SW480 (cell line): ENCODE data around the gene POLR2H.

Source experiments
- DNase-seq: peaks from one replicate; pipeline ENCODE4 v3.0.0-alpha.2; 2016; ENCODE audit warnings: low spot score

POLR2H gene

GRCh38 chr3:184352149-184352785 is 9.2 kb upstream of the POLR2H start:
- no peak for DNase-seq

DNA sequence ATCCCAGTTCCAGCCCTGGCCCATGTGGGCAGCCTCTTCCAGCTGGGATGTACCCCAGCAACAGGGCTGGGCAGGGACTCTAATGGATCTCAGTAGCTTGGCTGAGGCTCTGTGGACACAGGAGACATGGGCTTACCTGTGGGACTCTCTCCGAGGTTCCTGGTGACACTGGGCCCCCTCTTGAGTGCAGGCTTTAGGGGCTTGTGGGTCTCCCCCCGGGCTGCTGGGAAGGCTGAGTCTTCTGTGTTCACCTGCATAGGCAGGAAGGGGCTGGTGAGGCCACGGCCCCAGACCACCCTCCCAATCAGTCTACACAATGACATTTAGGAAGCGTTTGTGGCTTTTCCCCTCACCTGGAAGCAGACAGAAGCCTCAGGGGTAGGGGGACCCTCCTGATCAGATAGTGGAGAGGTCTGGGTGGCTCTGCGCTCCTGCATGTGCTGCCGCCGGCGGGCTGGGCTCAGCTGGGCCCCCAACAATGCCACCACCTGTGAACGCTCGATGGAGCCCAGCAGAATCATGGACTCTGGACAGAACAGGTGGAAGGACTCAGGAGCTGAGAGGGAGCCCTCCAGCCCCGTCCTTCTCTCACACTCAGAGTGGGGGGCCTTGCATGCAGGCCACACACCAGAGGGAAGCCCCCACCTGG is 8.5 kb upstream of the POLR2H start:
- DNase-seq, result no peak

GRCh38 chr3:184353546-184353941 is 8.0 kb upstream of the POLR2H start:
- no peak for DNase-seq

- no peak for DNase-seq
These were observed 7.3 kb upstream of the POLR2H start for GRCh38 chr3:184354121-184354728.

DNA sequence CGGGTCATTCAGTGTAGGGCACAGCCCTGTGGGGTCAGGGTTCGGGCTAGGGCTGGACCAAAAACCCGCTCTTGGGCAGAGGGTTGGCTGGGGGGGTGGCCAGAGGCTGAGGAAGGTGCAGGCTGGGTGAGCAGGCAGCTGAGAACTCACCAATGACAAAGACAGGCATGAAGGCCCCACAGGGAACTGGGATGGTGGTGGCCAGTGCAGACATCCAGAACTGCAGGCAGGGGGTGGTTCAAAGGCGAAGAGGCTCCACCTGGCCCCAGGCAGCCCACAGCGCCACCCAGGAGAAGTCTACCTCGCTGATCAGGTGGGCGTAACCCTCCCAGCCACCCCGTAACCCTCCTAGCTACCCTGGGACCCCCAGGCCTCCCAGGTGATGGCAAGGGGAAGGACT is 6.8 kb upstream of the POLR2H start:
- DNase-seq, result no peak

DNA sequence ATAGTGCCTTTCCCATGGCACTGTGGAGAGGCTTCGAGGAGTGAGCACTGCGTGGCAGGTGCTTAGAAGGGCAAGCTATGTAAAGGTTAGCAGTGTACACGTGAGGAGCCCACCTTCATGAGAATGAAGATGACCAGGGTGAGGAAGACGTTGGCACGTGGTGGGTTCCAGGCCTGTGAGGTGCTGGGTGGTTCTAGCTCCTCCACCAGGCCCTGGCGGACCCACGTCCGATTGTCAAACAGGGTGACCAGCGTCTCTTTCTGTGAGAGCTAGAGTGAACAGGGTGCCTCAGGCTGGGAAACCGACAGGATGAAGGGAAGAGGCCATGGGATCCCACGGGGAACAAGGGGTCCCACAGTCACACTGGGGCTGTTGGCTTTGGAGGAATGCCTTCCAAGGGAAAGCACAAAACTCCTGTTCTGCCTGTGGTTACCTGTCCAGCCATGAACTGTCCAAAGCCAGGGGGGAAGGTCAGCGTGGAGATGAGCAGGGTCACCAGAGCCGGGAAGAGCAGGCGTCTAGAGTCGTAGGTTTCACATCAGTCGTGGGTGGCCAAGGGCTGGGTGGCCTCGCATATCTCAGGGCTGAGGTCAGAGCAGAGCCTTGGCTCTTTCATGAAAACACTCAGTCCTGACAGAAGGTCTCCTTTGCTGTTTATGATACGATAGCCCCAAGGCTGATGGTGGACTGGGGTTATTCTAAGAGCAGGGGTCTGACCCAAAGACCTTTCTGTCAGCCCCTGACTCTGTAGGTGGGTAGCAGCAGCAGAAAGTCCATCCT is 6.1 kb upstream of the POLR2H start:
- DNase-seq, result no peak

DNA sequence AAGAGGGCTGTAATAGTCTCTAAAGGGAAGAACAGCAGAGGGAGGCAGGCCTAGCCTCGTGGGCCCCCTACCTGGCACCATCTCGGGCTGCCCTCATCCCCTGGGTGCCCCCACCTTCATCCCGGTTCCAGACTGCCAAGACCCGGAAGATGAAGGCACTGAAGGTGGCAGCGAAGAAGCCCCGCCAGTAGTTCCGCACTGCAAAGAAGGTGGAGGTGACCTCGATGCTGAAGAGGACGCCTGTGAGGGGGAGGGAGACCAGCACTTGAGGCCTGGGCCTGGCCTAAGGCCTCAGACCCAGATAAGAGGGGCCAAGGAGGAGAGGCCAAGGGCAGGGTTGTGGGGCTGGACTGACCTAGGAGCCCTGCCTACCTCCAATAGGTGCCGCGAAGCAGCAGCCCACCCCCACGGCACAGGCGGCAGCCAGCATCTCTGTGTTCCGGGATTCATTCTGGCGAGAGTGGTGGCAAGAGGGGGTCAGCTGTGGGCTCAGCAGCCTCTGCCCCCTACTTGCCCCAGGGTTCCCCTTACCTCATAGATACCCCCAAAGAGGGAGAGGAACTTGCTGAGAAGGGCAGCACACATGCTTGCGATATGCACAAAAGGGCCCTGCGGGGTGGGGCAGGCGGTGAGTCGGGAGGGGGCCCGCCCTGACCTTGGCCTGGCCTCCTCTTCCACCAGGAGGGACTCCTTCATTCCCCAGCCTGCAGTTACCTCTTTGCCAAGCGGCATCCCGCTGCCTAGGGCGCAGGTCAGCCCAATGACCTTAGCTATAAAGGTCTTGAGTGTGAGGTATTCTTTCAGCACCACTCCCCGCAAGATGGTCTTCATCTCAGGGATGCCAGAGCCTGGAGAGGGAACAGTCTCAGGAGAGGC is 4.0 kb upstream of the POLR2H start:
- no peak for DNase-seq

DNA sequence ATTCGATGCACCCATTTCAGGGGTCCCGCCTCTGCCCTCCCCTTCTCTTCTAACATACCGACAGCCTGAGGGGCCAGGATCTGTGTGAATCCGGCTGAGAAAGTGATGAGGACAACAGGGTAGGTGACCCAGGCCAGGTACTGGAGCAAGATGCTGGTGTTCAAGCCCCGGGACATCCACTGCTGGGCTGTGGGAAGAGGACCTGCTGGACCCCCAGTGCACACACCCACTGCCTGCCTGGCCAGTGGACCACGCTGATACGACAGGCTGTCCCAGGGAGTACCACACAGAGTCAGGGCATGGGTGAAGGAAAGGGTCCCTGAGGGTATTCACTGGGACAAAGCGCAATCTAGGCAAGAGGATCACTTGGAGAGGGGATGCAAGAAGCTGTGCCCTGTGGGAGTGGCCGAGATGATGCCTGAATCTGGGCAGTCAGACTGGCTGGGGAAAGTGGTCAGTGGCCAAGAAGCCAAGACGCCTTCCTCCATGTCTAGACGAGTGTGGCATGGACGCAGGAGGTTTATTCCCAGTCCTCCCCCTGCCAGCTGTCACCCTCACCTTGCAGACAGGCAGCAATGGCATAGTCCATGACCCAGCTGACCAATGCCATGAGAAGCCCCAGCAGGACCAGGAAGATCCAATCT is 3.3 kb upstream of the POLR2H start:
- DNase-seq, result no peak

DNA sequence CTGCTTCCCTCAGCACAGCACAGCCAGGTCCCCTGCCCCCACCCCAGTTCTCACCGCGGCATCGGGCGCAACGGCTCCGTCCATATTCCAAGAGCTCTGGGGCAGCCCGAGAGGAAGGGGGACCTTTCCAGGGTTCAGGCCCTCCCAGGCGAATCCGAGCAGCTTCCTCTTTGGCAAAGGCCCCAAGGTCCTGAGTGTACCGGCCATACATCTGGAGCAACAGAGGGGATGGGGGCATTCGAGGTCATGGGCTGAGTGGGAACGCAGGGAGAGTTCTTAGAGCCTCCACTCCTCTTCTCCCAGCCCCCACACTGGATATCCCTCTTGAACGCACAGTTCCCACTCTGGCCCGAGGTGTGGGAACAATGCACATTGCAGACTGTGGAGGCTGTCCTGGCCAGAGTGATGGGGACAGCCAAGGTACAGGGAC is 2.6 kb upstream of the POLR2H start:
- no peak for DNase-seq

GRCh38 chr3:184359610-184360009 is 1.9 kb upstream of the POLR2H start:
- no peak for DNase-seq

DNA sequence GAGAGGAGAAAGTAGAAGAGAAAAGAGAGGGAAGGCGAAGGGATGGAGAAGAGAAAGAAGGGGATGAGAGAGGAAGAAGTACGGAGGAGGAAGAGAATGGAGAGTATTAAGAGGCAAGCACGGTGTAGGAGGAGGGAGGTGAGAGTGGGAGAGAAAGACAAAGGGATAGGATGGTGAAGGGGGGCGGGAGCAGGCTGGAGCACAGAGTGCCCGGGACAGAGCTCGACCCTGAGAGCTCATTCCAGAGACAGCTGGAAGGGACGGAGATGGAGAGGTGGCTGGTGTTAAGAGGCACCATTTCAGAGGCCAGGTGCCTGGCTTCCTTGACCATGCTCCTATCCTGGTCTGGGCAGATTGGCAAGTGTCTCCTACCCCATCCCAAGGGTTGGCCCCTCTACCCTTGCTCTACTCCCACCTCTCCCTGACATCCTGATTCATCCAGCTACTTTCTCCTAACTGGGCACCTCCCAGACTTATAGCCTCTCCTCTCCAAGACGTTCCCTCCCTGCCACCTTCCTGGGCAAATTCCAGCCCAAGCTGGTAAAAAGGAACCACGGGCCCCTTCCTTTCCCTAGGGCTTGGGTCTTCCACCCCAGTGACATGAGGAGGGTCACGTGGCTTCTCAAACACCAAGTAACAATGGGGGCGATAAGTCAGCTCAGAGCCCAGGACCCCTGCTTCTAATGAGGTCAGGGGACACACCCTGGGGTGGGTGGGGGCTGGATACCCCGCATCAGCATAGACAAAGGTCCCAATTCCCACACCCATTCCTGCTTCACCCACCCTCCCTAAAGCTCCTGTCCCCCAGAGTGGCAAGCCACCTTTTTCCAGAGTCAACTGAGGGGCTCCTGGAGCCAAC is 1.2 kb upstream of the POLR2H start:
- no peak for DNase-seq

GRCh38 chr3:184360929-184361531 is 480 bp upstream of the POLR2H start:
- no peak for DNase-seq

DNA sequence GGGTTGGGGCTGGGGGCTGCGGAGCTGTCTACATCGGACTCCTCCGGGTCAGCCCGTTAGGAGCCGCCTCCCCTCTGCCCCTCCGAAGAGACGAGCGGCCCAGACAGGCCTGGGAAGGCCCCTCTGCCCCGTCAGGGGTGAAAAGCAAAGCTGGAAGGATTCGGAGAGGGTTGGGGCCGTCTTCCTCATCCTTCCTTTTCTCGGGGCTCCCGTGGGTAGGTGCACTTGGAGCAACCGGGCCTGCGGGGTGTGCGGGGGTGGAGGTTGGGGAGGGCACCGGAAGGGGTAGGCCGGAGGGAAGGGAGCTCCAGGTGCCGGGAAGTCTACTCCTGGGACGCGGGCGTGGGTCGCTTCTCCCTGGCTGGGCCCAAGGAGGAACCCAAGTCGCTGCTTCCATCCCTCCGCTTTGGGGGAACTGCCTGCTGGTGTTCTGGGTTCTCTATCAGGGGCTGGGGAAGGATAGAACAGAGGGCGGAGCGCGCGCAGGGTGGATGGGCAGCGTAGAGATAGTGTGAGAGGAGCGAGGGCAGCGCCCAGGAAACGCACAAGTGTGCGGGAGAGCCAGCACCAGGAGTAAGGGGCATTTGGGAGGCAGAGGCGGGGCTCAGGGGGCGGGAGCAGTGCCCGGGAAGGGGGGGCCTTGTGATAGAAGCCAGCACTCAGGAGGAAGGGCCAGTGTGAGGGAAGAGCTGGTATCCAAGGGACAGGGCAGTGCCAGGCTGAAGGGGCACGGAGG is 590 bp downstream of the POLR2H start:
- DNase-seq, result peak; percentile 87

DNA sequence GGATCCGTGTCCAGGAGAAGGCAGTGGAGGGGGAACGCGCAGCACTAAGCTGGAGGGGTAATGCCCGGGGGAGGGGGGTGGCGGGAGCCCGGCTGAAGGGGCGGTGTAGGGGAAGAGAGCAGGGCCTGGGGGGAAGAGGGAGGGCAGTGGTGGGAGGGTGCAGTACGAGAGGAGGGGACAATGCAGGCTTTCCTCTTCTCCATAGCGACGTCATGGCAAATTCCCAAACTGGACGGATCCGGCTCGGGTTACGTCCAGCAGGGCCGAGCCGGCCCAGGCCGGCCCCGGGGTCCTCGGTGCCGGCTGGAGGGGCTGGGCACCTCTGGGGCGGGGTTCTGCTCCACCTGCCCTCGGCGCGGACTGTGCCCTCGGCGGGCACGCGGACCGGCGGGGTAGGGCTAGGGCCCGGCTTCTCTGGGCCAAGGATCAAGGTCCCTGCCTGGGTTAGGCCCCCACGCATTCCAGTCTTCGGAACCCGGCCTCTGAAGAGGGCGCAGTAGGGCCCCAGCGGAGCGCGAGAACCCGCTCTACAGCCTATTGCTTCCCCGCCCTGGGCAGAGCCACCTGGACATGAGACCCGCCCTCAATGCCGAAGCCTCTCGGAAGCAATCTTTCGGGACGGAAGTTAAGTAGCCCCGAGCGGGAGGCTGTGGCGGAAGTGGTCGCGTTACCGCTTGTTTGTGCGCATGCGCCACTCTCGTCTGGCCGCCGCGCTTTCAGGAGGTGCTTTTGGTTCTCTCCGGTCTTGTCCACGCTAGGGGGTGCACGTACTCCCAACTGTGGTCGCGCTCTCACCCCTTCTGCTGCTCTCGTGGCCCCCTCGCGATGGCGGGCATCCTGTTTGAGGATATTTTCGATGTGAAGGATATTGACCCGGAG is 1.4 kb downstream of the POLR2H start:
- DNase-seq, result peak; percentile 99

DNA sequence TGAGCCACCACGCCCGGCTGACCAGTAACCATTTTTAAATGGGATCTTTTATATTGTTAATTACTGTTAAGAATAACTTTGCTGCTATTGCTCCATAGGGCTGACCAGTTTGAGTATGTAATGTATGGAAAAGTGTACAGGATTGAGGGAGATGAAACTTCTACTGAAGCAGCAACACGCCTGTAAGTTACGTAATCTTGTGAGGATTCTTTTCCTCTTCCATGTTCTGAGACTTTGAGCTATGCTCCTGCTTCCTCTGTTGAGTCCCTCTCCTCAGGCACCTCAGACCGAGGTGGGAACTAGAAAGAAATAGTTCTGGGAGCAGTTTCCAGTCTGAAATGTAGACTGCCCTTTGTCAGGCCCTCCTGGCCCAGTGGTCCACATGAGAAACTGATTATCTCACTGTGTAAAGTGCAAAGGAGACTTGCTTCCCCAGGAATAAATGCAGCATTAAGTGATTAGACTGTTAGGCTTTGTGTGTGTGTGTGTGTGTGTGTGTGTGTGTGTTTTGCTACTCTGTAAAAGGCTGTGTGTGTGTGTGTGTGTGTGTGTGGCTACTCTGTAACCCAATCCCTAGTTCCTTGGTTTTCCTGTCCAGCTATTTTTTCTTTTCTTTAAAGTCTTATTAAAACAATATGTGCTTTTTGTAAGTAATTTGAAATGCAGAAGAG is 5.2 kb downstream of the POLR2H start:
- DNase-seq, result no peak

GRCh38 chr3:184368116-184368515 is 6.6 kb downstream of the POLR2H start:
- no peak for DNase-seq

GRCh38 chr3:184368586-184369183 is 7.2 kb downstream of the POLR2H start:
- DNase-seq, result no peak
